ENCODE results near the gene GIMAP2.

DNA sequence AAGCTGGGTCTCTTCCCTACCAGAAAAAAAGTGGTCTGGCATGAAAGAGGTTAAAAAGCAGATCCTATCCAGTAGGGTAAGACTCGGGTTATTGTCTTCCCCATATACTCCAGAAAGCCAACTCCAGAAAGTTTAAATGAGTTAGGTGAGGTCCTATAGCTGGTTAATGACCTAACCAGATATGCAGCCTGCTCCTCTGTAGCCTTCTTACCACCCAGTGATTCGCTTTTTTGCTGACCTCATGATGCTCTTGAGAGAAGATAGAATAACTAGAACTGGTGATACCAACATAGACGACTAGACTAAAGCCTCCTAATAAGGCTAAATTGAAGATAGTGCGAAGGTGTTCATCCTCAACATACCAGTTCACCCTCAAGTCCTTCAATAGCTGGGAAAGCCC is 30.2 kb downstream of the GIMAP2 start:
- TF ChIP-seq MXI1 (IDR thresholded peaks at IDR 0.05; ENCODE audit: borderline replicate concordance, low read depth, low read length) = no peak
- TF ChIP-seq POLR2A (IDR thresholded peaks at IDR 0.05; ENCODE audit: low read depth, low read length) = no peak
- TF ChIP-seq, protein P1, sequence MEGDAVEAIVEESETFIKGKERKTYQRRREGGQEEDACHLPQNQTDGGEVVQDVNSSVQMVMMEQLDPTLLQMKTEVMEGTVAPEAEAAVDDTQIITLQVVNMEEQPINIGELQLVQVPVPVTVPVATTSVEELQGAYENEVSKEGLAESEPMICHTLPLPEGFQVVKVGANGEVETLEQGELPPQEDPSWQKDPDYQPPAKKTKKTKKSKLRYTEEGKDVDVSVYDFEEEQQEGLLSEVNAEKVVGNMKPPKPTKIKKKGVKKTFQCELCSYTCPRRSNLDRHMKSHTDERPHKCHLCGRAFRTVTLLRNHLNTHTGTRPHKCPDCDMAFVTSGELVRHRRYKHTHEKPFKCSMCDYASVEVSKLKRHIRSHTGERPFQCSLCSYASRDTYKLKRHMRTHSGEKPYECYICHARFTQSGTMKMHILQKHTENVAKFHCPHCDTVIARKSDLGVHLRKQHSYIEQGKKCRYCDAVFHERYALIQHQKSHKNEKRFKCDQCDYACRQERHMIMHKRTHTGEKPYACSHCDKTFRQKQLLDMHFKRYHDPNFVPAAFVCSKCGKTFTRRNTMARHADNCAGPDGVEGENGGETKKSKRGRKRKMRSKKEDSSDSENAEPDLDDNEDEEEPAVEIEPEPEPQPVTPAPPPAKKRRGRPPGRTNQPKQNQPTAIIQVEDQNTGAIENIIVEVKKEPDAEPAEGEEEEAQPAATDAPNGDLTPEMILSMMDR (conservative IDR thresholded peaks at IDR 0.05; ENCODE audit: low read depth, low read length) = no peak
- no peak for TF ChIP-seq RFX5 (IDR thresholded peaks at IDR 0.05; ENCODE audit: low read depth, low read length)
- TF ChIP-seq RAD21 (IDR thresholded peaks at IDR 0.05; ENCODE audit: low read length) = no peak
- TF ChIP-seq CEBPB (IDR thresholded peaks at IDR 0.05; ENCODE audit: low read depth, low read length) = no peak
- TF ChIP-seq MAFK (IDR thresholded peaks at IDR 0.05; ENCODE audit: low read depth, low read length) = no peak
- TF ChIP-seq SMC3 (IDR thresholded peaks at IDR 0.05; ENCODE audit: low read depth, low read length) = no peak
- no peak for TF ChIP-seq FOS (IDR thresholded peaks at IDR 0.05; ENCODE audit: low read depth, low read length)
- TF ChIP-seq RCOR1 (IDR thresholded peaks at IDR 0.05; ENCODE audit: insufficient replicate concordance, low read length) = no peak
- no peak for TF ChIP-seq NFE2L2 (IDR thresholded peaks at IDR 0.05; ENCODE audit: low read depth, low read length)
- TF ChIP-seq, protein P2, sequence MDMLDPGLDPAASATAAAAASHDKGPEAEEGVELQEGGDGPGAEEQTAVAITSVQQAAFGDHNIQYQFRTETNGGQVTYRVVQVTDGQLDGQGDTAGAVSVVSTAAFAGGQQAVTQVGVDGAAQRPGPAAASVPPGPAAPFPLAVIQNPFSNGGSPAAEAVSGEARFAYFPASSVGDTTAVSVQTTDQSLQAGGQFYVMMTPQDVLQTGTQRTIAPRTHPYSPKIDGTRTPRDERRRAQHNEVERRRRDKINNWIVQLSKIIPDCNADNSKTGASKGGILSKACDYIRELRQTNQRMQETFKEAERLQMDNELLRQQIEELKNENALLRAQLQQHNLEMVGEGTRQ (IDR thresholded peaks at IDR 0.05; ENCODE audit: low read depth, low read length) = no peak
- TF ChIP-seq BHLHE40 (IDR thresholded peaks at IDR 0.05; ENCODE audit: low read depth, low read length) = no peak
- TF ChIP-seq CHD1 (IDR thresholded peaks at IDR 0.05; ENCODE audit: low read depth, low read length) = no peak
